Measurements from ENCODE around the gene RAVER1.
A peak's percentile ranks its signal among the peaks of the same experiment; 100 is the strongest.
"Not testable (repeated sequence)": the region's sequence is repeated elsewhere in the genome, so short reads cannot be mapped to it uniquely, and the experiment has no call there.

Gene RAVER1

DNA sequence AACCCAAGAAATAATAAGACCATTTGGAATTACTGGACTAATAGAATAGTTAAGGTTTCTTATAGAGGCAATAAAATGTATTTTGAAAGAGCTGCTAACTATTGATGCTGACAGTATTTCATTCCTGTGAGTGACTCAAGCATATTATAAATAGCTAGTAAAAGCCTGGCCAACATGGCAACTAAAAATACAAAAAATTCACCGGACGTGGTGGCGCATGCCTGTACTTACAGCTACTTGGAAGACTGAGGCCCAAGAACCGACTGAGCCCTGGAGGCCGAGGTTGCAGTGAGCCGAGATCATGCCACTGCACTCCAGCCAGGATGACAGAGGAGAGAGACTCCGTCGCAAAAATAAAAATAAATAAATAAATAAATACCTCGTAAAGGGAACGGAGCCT is 11.5 kb upstream of the RAVER1 start:
- DNase-seq = no peak

DNA sequence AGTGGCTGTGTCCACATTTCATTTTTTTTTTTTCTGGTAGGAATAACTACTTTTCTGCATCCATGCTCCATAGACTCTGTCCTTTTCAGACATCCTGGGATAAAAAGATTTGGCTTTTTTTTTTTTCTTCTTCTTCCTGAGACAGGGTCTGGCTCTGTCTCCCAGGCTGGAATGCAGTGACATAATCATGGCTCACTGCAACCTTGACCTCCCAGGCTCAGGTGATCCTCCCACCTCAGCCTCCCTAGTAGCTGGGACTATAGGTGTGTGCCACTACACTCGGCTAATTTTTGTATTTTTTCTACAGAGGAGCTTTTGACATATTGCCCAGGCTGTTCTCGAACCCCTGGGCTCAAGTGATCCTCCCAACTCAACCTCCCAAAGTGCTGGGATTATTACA is 10.2 kb upstream of the RAVER1 start:
- DNase-seq = no peak

DNA sequence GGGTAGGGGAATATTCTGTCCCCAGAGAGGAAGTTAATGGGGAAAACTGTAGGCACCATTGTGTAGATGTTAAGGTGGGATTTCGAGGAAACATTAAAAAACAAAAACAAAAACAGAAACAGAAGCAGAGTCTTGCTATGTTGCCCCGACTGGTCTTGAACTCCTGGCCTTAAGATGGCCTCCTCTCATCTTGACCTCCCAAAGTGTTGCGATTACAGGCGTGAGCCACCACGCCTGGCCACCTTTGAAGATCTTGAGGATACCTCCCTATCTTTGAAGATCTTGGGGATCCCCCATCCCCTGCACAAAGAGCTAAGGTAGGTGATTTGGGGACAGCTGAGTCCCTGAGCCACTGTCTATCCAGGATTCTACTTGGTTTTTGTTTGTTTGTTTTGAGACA is 6.6 kb upstream of the RAVER1 start:
- DNase-seq = no peak

DNA sequence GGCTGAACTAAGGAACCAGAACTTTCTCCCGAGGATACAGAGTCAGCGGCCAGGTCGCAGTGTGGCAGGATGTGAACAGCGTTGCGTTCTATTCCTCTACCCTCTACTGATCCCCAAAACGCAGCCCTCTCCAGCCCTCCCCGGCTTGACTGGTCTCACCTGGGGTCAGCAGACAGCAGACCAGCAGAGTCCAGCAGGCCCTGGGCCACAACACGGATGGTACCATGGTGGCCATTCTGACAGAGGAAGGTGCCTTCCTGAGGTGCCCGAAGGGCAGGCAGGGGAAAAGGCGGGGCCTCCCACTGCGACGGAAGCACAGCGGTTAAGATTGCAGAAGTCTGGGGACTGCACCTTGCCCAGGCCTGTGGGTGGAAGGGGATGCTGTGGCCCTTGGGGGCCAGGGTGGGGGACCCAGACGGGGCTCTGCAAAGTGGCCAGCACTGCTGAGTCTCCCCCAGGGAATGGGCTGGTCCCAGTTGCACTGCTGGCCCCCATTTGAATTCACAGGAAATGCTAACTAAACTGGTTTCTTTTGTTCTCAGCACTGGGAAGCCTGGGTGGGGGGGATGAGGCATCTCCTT is 6.1 kb upstream of the RAVER1 start, which contains the start of gene ICAM3:
TSS of gene ICAM3 (minus strand) at position 245 of the 581 bp plus-strand sequence. CDS start at position 235, 10 bp downstream.
- no peak for DNase-seq

DNA sequence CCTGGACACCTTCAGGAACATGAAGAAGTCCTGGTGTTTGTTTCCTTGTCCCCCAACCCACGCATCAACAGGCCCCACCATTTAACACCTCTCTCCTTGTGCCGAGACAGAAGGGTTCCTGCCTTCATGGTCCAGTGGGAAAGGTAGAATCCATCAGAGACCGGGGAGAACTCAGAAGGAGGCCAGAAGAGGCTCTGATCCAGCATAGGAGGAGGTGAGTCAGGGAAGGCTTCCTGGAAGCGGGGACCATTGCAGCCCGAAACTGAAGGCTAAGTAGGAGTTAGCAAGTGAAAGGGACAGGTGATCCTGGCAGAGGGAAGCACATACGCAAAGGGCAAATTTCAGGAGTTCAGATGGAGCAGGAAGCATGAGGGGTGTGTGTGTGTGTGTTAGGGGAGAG is 5.6 kb upstream of the RAVER1 start:
- DNase-seq = no peak

DNA sequence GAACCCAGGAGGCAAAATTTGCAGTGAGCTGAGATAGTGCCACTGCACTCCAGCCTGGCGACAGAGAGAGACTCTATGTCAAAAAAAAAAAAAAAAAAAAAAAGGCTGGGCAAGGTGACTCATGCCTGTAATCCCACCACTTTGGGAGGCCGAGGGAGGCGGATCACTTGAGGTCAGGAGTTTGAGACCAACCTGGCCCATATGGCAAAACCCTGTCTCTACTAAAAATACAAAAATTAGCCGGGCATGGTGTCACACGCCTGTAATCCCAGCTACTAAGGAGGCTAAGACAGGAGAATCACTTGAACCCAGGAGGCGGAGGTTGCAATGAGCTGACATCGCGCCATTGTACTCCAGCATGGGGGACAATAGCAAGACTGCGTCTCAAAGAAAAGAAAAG is 3.4 kb upstream of the RAVER1 start:
- not testable (repeated sequence) for DNase-seq

DNA sequence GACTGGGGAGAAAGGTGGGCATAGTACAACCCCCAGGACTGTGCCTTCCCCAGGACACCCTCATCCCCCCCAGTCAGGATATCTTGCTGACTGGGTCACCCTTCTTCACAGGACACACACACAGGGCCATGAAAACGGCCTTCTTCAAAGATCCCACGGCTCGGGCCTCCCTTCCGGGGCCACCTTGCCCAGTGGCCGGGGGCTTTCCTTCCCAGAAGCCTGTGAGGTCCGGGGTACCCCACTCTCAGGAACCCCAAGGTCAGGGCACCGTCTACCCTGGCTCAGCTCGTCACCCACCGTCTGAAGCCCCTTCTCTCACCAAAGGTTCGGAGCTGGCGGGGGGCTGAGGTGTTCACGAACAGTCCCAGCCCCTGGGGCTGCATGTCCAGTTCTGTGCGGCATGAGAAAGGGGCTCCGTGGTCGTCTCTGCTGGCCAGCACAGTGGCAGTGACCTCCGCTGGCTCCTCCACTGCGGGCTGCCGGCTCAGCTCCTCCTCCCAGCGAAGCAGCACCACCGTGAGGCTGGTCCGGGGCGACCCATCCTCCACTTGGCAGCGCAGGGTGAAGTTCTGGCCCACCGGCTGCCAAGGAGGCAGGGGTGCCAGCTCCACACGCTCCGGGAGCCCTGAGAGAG is 2.1 kb upstream of the RAVER1 start:
- DNase-seq = no peak

DNA sequence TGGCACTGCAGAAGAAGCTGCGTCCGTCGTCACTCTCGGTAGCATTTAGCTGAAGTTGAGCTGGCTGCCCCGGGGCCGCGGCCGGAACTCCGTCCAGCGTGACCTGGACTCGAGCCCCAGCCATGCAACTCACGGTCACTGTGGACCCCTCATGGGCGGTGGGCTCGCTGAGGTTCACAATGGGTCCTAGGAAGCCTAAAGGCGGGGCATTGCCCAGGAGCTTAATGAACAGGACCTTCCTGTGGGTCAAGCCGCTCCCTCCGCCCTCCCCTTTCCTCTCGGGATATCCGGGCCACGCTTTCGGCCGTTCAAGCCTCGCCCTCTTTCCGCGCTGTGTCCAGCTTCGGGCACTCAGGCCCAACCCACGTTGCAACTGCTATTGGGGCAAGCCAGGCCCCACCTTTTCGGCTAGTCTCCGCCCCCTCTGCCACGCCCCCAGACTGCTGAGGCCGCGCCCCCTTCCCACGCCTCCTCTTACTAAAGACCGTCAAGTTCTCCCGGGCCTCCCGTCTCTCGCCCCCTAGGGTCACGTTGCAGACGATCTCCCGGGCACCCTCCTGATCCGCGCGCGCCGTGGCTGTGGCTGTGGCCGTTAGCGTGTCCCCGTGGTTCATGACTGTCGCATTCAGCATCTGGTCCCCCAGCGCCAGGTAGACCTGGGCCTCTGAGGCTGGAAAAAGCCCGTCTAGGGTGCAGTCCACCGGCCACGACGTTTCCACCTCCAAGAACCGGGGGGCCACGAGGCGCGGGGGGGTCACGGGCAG is 1.4 kb upstream of the RAVER1 start:
- peak; percentile 9 to 79 for DNase-seq

DNA sequence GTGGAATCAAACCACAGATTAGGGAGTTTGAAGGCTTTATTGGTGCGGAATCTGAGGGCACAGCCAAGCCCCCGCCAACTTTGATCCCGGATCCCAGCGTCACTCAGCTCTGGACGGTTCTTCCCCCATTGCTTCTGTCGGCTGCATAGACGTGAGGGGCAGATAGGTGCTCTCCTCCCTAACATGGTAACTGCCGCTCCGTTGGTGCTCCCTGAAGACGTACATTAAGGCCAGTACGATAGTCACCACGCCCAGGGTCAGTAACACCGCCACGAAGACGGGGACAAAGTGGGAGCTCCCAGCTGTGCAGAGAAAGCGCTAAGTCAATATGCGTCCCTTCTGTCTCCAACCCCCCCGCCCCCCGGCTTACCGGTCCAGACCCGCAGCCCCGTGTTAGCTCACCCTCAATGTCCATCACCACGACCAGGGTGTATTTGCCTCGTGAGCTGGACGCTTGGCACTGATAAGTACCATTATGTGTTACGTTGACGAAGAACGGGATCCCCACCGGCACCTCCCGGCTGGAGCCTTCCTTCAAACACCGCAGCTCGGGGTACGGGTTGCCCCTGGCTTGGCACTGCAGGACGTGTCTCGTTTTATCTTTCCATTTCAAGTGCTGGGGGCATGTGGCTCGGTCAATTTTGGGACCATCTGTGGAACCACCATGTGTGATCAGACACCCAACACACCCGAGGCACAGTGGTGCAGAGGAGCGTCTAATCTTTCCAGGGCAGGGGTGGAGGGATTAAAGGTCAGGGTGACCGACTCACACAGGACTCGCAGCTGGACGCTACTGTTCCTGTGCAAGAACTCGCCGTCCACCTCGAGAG is 644 bp upstream of the RAVER1 start:
- no peak for DNase-seq

DNA sequence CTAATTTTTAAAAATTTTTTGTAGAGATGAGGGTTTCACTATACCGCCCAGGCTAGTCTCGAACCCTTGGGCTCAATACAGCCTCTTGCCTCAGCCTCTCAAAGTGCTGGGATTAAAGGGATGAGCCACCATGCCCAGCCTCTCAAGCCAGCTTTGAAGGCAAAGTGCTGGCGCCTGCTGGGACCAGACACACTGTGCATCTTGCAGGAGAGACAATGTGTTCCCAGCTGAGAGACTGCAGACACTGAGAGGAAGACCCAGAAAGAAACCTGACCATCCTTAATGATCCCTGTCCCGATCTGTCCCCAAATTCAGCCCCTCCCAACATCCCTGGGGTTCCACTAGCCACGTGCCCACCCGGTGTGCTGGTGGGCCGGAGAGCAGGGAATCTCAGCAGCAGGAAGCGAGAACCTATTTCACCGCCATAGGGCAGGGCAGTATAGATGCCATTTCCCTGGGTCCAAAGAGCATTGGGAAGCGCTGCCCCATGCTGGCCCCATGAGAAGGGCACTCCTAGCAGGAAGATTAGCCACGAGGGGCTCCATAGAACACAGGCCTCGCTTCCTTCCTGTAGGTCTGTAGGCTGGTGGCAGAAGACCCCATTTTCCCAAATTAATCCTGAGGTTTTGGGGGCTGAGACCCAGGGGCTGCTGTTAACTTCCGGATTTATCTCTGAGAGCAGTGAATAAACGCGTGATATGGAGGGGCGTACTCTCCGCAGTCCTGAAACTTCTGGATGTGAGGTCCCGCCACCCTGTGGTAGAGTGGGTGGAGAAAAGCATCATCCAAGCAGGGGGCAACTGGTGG is 968 bp downstream of the RAVER1 start:
- DNase-seq = no peak

DNA sequence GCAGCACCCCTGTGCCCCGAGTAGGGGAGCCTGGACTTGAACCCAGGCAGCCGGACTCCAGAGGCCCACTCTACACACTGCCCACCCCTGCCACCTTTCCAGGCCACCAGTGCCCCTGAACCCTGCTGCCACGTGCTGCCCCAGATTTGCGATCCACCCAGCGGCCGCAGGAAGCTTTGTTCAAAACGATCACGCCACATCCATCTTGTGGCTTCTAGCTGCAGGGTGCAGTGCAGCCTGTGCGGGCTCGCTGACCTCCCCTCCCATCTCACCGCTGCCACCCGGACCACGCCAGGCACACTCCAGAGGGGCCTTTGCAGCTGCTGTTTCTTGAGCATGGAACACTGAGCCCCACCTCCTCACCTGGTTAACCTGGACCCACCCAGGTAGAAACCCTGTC is 3.8 kb downstream of the RAVER1 start:
- no peak for DNase-seq

DNA sequence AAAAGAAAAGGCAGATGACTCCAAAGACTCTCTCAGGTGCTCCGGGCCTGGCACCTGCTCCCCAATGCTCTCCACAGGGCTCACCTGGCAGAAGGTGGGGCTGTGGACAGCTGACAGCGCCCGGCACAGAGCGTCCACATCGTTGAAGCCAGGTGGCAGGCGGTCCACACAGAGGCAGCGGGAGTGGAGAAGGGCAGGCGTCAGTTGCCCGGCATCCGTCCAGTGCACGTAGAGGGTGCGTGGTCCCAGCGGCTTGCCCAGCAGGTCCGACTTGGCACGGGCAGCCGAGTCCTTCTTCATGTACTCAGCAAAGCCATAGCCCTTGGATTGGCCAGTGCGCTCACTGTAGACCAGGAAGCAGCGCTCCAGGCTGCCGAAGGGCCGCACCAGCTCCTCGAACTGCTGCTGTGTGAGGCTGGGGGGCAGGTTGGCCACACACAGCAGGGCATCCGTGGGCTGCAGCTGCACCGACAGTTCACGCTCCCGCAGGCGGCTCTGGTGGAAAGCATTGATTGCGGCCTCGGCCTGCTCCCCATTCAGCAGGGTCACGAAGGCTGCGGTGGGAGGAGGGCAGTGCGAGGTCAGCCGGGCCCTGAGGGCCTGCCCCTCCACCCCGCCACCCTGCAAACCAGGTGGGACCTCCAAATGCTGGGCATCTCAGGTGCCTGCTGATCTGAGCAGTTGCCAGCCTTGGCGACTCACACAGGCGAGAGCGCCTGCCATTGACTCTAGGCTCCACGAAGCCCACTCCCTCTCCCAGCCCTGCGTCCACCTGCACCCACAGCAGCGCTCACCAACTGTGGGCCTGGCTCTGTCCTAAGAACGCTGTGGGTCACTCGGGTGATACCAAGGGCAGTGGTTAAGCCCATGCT is 4.5 kb downstream of the RAVER1 start:
- no peak for DNase-seq

DNA sequence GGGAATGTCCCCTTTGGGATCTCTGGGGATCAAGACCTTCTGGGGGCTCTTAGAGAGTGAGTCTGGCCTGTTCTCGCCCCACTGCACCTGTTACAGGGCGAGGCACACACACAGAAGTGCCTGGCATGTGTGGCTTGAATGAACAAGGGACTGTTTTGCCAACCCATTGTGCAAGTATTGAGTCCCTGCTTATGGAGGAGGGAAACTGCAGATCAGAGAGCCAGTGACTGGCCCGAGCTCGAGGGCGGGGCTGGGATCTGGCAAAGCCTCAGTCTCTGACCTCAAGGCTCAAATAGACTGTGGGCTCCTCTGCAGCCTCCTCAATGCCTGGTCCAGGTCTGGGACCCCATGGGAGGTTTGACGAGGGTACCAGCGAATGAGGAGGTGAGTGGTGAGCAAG is 5.5 kb downstream of the RAVER1 start:
- no peak for DNase-seq

DNA sequence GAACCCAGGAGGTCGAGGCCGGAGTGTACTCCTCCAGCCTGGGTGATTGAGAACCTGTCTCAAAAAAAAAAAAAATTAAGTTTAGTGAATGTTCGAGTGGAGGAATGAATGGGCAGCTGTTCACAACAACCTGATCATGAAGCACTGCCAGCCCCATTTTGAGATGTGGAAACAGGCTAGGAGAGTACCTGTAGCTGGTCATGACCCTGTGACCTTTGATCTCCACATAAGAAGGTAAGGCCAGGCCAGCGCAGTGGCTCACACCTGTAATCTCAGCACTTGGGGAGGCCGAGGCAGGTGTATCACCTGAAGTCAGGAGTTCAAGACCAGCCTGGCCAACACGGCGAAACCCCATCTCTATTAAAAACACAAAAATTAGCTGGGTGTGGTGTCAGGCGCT is 7.6 kb downstream of the RAVER1 start:
- no peak for DNase-seq

DNA sequence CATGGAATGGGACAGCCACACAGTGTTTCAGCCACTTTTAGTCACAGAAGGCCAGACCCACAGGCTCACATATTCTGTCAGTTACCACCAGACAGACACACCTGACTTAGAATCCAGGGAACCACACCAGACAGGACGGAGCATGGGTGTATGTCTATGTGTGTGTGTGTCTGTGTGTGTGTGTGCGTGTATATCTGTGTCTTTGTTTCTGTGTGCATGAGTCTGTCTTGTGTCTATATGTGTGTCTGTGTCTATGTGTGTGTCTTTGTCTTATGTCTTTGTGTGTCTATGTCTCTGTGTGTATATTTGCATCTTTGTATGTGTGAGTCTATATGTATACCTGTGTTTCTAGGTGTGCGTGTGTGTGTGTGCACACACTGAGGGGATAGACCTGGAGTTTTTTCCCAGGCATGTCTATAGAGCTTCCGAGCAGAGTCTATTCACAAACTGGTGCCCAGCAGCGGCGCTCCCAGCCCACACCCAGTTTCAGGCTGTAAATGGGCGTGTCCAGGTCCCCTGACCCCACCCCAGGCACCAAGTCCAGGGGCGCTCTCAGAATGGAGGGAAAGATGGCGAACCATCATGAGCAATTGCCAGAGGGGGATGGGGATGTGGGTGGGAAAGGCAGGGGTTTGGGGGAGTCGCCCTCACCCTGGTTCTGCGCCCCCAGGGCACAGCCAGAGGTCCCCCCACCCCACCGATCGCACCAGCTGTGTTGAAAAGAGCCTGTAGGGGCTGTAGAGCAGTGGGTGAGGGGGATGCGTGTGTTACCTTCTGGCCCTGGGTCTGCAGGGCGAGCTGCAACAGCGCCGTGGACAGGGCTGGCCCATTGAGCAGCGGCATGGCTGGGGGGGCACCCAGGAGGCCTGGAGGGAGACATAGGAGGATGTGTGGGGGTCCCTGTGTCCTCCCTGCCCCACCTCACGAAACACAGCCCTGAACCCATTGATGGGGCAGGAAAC is 11.2 kb downstream of the RAVER1 start:
- DNase-seq = no peak

DNA sequence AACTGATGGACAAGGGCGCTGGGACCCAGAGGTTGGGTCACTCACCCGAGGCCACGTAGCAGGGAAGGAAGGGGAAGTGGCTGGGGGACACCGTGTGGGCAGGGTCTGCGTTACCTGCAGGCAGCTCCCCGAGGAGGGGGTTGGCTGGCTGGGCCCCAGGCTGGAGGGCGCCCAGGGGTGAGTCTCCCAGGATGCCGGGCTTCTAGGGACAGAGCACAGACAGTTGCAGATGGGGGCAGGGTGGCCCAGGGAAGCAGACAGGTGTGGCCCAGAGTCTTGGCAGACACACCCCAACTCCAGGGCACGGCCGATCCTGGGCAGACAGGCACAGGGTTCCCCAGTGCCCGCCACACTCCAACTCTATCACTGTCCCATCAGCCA is 11.9 kb downstream of the RAVER1 start:
- no peak for DNase-seq

DNA sequence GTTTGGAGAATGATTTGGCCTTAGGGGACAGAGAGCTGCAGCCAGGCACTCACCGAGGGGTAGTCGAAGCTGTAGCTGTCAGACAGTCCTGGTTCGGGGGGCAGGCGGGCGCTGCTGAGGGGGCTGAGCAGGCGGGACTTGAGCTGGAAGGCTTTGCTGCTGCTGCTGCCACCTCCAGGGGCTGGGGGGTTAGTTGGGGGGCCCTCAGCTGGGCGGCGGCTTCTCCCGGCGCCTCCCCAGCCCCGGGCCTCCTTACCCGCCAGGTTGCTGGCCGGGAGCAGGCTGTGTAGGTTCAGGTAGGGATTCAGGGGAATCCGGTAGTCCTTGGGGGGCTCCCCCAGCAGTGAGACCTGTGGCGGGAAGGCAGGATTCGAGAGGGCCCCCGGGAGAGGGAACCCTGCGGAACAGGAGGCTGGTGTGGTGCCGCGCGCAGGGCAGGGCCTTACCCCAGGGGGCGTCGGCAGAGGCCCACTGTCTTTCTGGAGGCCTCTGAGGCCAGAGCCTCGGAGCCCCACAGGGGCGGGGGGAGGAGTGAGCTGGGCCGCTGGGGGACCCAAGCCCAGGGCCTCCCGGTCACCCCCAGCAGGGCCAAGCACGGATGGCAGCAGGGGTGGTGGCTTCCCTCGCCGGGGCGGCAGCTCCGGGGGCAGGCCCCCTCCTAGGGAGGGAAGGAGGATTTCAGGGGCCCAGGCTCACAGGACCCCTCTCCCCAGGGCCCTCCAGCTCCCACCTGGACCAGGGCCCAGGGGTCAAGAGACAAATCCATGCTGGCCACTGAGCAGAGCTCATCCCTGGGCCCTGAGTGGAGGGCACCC is 12.5 kb downstream of the RAVER1 start:
- DNase-seq = no peak

DNA sequence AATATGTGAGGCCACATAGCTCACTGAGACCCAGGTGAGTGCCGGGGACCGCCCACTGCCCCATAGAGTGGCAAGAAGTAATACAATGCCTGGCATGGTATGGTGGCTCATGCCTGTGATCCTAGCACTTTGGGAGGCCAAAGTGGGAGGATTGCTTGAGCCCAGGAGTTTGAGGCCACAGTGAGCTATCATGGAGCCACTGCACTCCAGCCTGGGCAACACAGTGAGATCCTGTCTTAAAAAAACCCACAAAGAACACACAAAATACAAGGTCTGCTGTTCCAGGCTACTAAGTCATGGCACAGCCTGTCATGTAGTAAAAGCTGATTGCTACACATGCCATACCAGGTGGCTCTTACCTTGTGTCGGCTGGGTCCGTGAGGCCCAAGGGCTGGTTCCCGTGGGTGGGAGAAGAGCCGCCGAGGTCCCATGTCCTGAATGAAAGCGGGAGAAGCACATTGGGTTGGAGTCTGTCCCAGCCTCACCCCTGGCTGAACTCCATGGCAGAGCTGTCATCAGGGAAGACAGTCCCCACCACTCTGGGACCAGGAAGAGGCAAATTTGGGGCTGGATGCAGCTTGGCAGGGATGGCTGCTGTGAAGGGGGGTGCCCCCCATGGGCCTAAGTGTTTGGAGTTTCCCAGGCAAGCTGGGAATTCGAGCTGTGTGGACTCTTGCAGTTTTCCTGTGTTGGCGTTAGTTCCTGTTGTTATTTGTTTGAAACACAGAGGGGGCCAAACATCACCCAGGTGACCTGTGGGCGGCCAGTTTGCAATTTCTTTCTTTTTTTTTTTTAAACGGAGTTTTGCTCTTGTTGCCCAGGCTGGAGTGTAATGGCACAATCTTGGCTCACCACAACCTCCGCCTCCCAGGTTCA is 14.3 kb downstream of the RAVER1 start:
- no peak for DNase-seq
